ACC112 (cell line): ENCODE measurements around the gene DNAJA4.
"Not testable (repeated sequence)": the region's sequence is repeated elsewhere in the genome, so short reads cannot be mapped to it uniquely, and the experiment has no call there.

Source experiments
- H2AFZ ChIP-seq: fragments of 200-600 bp; sonication (generic); one replicate; pipeline ENCODE4 v1.6.0; 2017; ENCODE audit warnings: antibody characterized with exemption, low read length; ENCODE audit not compliant: unreplicated experiment
- H3K27ac ChIP-seq: fragments of 200-600 bp; sonication (generic); 2 replicates; pipeline ENCODE4 v1.5.1; 2014; ENCODE audit warnings: low read depth, mild to moderate bottlenecking, antibody characterized with exemption, low read length, moderate library complexity
- H3K27me3 ChIP-seq: fragments of 200-600 bp; sonication (generic); 2 replicates; pipeline ENCODE4 v1.6.1; 2014; ENCODE audit warnings: mild to moderate bottlenecking, antibody characterized with exemption, low read length, moderate library complexity, mixed read lengths; ENCODE audit not compliant: insufficient read depth
- H3K36me3 ChIP-seq: fragments of 200-600 bp; sonication (generic); 2 replicates; pipeline ENCODE4 v1.6.1; 2016; ENCODE audit warnings: mild to moderate bottlenecking, antibody characterized with exemption, low read length, moderate library complexity, mixed read lengths; ENCODE audit not compliant: insufficient read depth
- H3K4me1 ChIP-seq: fragments of 200-600 bp; sonication (generic); one replicate; pipeline ENCODE4 v1.6.1; 2016; ENCODE audit warnings: low read length, mixed read lengths; ENCODE audit not compliant: insufficient read depth, unreplicated experiment, control insufficient read depth
- H3K4me3 ChIP-seq: fragments of 200-600 bp; sonication (generic); 2 replicates; pipeline ENCODE4 v1.5.1; 2014; ENCODE audit warnings: mild to moderate bottlenecking, low read depth, low read length
- H3K79me2 ChIP-seq: fragments of 200-600 bp; sonication (generic); one replicate; pipeline ENCODE4 v1.6.0; 2016; ENCODE audit warnings: low read length; ENCODE audit not compliant: control insufficient read depth, unreplicated experiment, insufficient read depth

Gene DNAJA4

GRCh38 chr15:78244893-78245292 is 19.5 kb upstream of the DNAJA4 start:
- H3K36me3 ChIP-seq: no peaks in the 10 kb centered on the region
- H3K27ac ChIP-seq: no peak overlapping the region
- H3K4me1 ChIP-seq: no peaks in the 10 kb centered on the region
- H3K79me2 ChIP-seq: no peaks in the 10 kb centered on the region
- no peak overlapping the region for H2AFZ ChIP-seq
- no peaks in the 10 kb centered on the region for H3K27me3 ChIP-seq
- no peak overlapping the region for H3K4me3 ChIP-seq

- H3K27me3 ChIP-seq, H3K27ac ChIP-seq, H3K36me3 ChIP-seq, H3K4me3 ChIP-seq, H3K79me2 ChIP-seq, H3K4me1 ChIP-seq, H2AFZ ChIP-seq: not testable (repeated sequence)
Measured at GRCh38 chr15:78245392-78245791, 19.0 kb upstream of the DNAJA4 start.

- not testable (repeated sequence) for H2AFZ ChIP-seq, H3K4me3 ChIP-seq, H3K27ac ChIP-seq
Measured at GRCh38 chr15:78245976-78246620, 18.3 kb upstream of the DNAJA4 start.

GRCh38 chr15:78247911-78248310 is 16.5 kb upstream of the DNAJA4 start:
- no peaks in the 10 kb centered on the region for H3K79me2 ChIP-seq
- H3K4me1 ChIP-seq: no peaks in the 10 kb centered on the region
- H3K27me3 ChIP-seq: peaks cover 5% of the 10 kb centered on the region; the same call in 1 of the 2 replicates
- H3K27ac ChIP-seq: no peak overlapping the region
- no peak overlapping the region for H2AFZ ChIP-seq
- no peak overlapping the region for H3K4me3 ChIP-seq
- no peaks in the 10 kb centered on the region for H3K36me3 ChIP-seq

More at GRCh38 chr15:78245976-78246620, 18.3 kb upstream of the DNAJA4 start:
- H3K4me1 ChIP-seq, H3K27me3 ChIP-seq, H3K36me3 ChIP-seq, H3K79me2 ChIP-seq: not testable (repeated sequence)

GRCh38 chr15:78249131-78249530 is 15.2 kb upstream of the DNAJA4 start:
- H3K4me1 ChIP-seq: no peaks in the 10 kb centered on the region
- H3K79me2 ChIP-seq: no peaks in the 10 kb centered on the region
- no peaks in the 10 kb centered on the region for H3K36me3 ChIP-seq
- peaks cover 5% of the 10 kb centered on the region; the same call in 1 of the 2 replicates for H3K27me3 ChIP-seq
- H2AFZ ChIP-seq: no peak overlapping the region
- no peak overlapping the region for H3K4me3 ChIP-seq
- no peak overlapping the region for H3K27ac ChIP-seq

- H3K36me3 ChIP-seq: no peaks in the 10 kb centered on the region
- H3K27ac ChIP-seq: no peak overlapping the region
- H3K4me3 ChIP-seq: no peak overlapping the region
- peaks cover 5% of the 10 kb centered on the region; the same call in 1 of the 2 replicates for H3K27me3 ChIP-seq
- no peaks in the 10 kb centered on the region for H3K4me1 ChIP-seq
- no peak overlapping the region for H2AFZ ChIP-seq
- H3K79me2 ChIP-seq: no peaks in the 10 kb centered on the region
Measured at GRCh38 chr15:78251136-78251535, 13.2 kb upstream of the DNAJA4 start.

GRCh38 chr15:78255421-78256043 is 8.8 kb upstream of the DNAJA4 start:
- Histone ChIP-seq H3K27ac (no peak overlapping the region), H3K36me3 (no peaks in the 10 kb centered on the region), H3K4me3 (no peak overlapping the region), H3K27me3 (peaks cover 5% of the 10 kb centered on the region; the same call in 1 of the 2 replicates), H2AFZ (no peak overlapping the region), H3K79me2 (no peaks in the 10 kb centered on the region), H3K4me1 (no peaks in the 10 kb centered on the region)

GRCh38 chr15:78256044-78256437 is 8.3 kb upstream of the DNAJA4 start:
- Histone ChIP-seq H3K79me2 (no peaks in the 10 kb centered on the region), H3K4me1 (no peaks in the 10 kb centered on the region), H3K36me3 (no peaks in the 10 kb centered on the region), H2AFZ (no peak overlapping the region), H3K27ac (no peak overlapping the region), H3K4me3 (no peak overlapping the region), H3K27me3 (peaks cover 5% of the 10 kb centered on the region; the same call in 1 of the 2 replicates)

- Histone ChIP-seq H3K4me3 (no peak overlapping the region), H3K27ac (no peak overlapping the region), H3K27me3 (no peaks in the 10 kb centered on the region), H2AFZ (no peak overlapping the region), H3K36me3 (no peaks in the 10 kb centered on the region), H3K4me1 (no peaks in the 10 kb centered on the region), H3K79me2 (no peaks in the 10 kb centered on the region)
Measured at GRCh38 chr15:78257681-78258080, 6.7 kb upstream of the DNAJA4 start.

GRCh38 chr15:78259232-78259631 is 5.1 kb upstream of the DNAJA4 start:
- H3K27me3 ChIP-seq: no peaks in the 10 kb centered on the region
- no peaks in the 10 kb centered on the region for H3K79me2 ChIP-seq
- H3K4me1 ChIP-seq: no peaks in the 10 kb centered on the region
- H2AFZ ChIP-seq: no peak overlapping the region
- H3K27ac ChIP-seq: no peak overlapping the region
- no peaks in the 10 kb centered on the region for H3K36me3 ChIP-seq
- H3K4me3 ChIP-seq: no peak overlapping the region

- Histone ChIP-seq H3K4me3 (no peak overlapping the region), H3K4me1 (peaks cover 3% of the 10 kb centered on the region), H3K36me3 (no peaks in the 10 kb centered on the region), H3K27me3 (no peaks in the 10 kb centered on the region; the same call in 1 of the 2 replicates), H3K79me2 (peaks cover 5% of the 10 kb centered on the region), H3K27ac (no peak overlapping the region), H2AFZ (no peak overlapping the region)
Measured at GRCh38 chr15:78260489-78260888, 3.9 kb upstream of the DNAJA4 start.
